Loucy (cell line): ENCODE results near the gene CD74.

Experiments
- H2AFZ ChIP-seq: fragments of 200-600 bp; sonication (generic); 2 replicates; pipeline ENCODE4 v1.6.0; 2016; ENCODE audit warnings: antibody characterized with exemption, mild to moderate bottlenecking, low read length, moderate library complexity
- H3F3A ChIP-seq: fragments of 200-600 bp; 2 replicates; pipeline ENCODE4 v1.6.0; 2016; ENCODE audit warnings: antibody characterized with exemption, low read depth, mild to moderate bottlenecking
- H3K27me3 ChIP-seq: fragments of 200-600 bp; sonication (generic); 2 replicates; pipeline ENCODE4 v1.6.1; 2014; ENCODE audit warnings: low read length, mild to moderate bottlenecking; ENCODE audit not compliant: insufficient read depth, poor library complexity, severe bottlenecking
- H3K36me3 ChIP-seq: fragments of 200-600 bp; sonication (generic); 2 replicates; pipeline ENCODE4 v1.6.1; 2016; ENCODE audit warnings: low read length; ENCODE audit not compliant: insufficient read depth
- H3K4me1 ChIP-seq: fragments of 200-600 bp; sonication (generic); 2 replicates; pipeline ENCODE4 v1.5.1; 2014; ENCODE audit warnings: low read length, mild to moderate bottlenecking; ENCODE audit not compliant: insufficient read depth, poor library complexity, severe bottlenecking
- H3K4me2 ChIP-seq: fragments of 200-600 bp; sonication (generic); 2 replicates; pipeline ENCODE4 v1.6.0; 2014; ENCODE audit warnings: antibody characterized with exemption, low read length, low read depth, mild to moderate bottlenecking; ENCODE audit not compliant: poor library complexity, severe bottlenecking
- H3K4me3 ChIP-seq: fragments of 200-600 bp; sonication (generic); 2 replicates; pipeline ENCODE4 v1.5.1; 2014; ENCODE audit warnings: low read length, mild to moderate bottlenecking, mixed read lengths; ENCODE audit not compliant: poor library complexity, severe bottlenecking
- H3K79me2 ChIP-seq: fragments of 200-600 bp; sonication (generic); 2 replicates; pipeline ENCODE4 v1.6.1; 2014; ENCODE audit warnings: low read length; ENCODE audit not compliant: insufficient read depth
- H3K9ac ChIP-seq: fragments of 200-600 bp; sonication (generic); 2 replicates; pipeline ENCODE4 v1.6.0; 2014; ENCODE audit warnings: mild to moderate bottlenecking, low read depth, low read length, moderate library complexity; ENCODE audit not compliant: poor library complexity, severe bottlenecking
- H3K9me2 ChIP-seq: fragments of 200-600 bp; sonication (generic); replicated peaks from 2 replicates; pipeline ENCODE4 v1.6.1; 2016; ENCODE audit warnings: low read depth, low read length, mixed read lengths
- H3K9me3 ChIP-seq: fragments of 200-600 bp; sonication (generic); 2 replicates; pipeline ENCODE4 v1.6.1; 2014; ENCODE audit warnings: mild to moderate bottlenecking, antibody characterized with exemption, low read length, low read depth; ENCODE audit not compliant: insufficient read depth
- H4K20me1 ChIP-seq: fragments of 200-600 bp; sonication (generic); 2 replicates; pipeline ENCODE4 v1.6.0; 2014; ENCODE audit warnings: antibody characterized with exemption, low read length, mild to moderate bottlenecking; ENCODE audit not compliant: insufficient read depth, poor library complexity, severe bottlenecking
- EZH2phosphoT487 ChIP-seq: fragments of 200-600 bp; IDR thresholded peaks from 2 replicates; pipeline ENCODE4 v1.6.1; 2018; ENCODE audit warnings: antibody characterized with exemption, mild to moderate bottlenecking, moderate library complexity, borderline replicate concordance
- TF ChIP-seq, protein P1 (sequence below): fragments of 200-600 bp; sonication (generic); conservative IDR thresholded peaks from 2 replicates; pipeline ENCODE4 v1.5.1; 2014; ENCODE audit warnings: mild to moderate bottlenecking, antibody characterized with exemption, low read length

The CD74 gene

GRCh38 chr5:150447188-150447587 lies 34.5 kb upstream of the CD74 start:
- TF ChIP-seq EZH2phosphoT487, result no peak
- TF ChIP-seq, protein P1, sequence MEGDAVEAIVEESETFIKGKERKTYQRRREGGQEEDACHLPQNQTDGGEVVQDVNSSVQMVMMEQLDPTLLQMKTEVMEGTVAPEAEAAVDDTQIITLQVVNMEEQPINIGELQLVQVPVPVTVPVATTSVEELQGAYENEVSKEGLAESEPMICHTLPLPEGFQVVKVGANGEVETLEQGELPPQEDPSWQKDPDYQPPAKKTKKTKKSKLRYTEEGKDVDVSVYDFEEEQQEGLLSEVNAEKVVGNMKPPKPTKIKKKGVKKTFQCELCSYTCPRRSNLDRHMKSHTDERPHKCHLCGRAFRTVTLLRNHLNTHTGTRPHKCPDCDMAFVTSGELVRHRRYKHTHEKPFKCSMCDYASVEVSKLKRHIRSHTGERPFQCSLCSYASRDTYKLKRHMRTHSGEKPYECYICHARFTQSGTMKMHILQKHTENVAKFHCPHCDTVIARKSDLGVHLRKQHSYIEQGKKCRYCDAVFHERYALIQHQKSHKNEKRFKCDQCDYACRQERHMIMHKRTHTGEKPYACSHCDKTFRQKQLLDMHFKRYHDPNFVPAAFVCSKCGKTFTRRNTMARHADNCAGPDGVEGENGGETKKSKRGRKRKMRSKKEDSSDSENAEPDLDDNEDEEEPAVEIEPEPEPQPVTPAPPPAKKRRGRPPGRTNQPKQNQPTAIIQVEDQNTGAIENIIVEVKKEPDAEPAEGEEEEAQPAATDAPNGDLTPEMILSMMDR, result no peak
- peak overlapping the region; percentile 86 for H3K4me2 ChIP-seq
- peaks cover 10% of the 10 kb centered on the region for H3K27me3 ChIP-seq
- H3K79me2 ChIP-seq, result peaks cover 62% of the 10 kb centered on the region
- H3K9me2 ChIP-seq, result no peaks in the 10 kb centered on the region
- H4K20me1 ChIP-seq, result peaks cover 57% of the 10 kb centered on the region
- peak overlapping the region; percentile 98 for H3K9ac ChIP-seq
- peak overlapping the region; percentile 86 for H3K4me3 ChIP-seq
- H3K9me3 ChIP-seq, result no peaks in the 10 kb centered on the region
- H2AFZ ChIP-seq, result no peak overlapping the region
- H3F3A ChIP-seq, result no peaks in the 10 kb centered on the region
- peaks cover 49% of the 10 kb centered on the region for H3K36me3 ChIP-seq
- peaks cover 23% of the 10 kb centered on the region for H3K4me1 ChIP-seq

DNA sequence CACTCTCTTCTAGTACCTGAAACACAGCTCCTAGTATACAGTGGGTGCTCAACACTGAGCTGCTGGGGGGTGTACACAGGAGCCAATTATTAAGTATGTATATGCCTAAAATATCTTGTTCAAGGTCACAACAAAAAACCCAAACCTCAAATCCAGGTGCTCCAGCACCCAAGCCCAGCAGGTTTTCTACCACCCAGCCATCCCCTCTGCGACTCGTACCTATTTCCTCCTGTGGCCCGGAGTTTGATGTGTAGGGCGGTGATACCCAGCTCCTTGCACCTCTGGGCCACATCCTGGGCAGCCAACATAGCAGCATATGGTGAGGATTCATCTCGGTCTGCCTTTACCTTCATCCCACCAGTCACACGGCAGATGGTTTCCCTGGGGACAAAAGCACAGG lies 33.9 kb upstream of the CD74 start:
- Histone ChIP-seq H3K79me2 (peaks cover 62% of the 10 kb centered on the region), H3K9me2 (no peaks in the 10 kb centered on the region), H3K4me2 (peak overlapping the region; percentile 86), H3K27me3 (peaks cover 10% of the 10 kb centered on the region), H3F3A (no peaks in the 10 kb centered on the region), H3K36me3 (peaks cover 49% of the 10 kb centered on the region), H3K4me1 (peaks cover 23% of the 10 kb centered on the region), H3K4me3 (peak overlapping the region; percentile 86), H4K20me1 (peaks cover 57% of the 10 kb centered on the region), H3K9me3 (no peaks in the 10 kb centered on the region), H3K9ac (peak overlapping the region; percentile 98), H2AFZ (no peak overlapping the region)
- no peak for TF ChIP-seq EZH2phosphoT487
- TF ChIP-seq, protein P1, result no peak

GRCh38 chr5:150446088-150446487 lies 33.4 kb upstream of the CD74 start:
- Histone ChIP-seq H3F3A (no peaks in the 10 kb centered on the region), H4K20me1 (peaks cover 57% of the 10 kb centered on the region), H3K4me1 (peaks cover 23% of the 10 kb centered on the region), H3K9me2 (no peaks in the 10 kb centered on the region), H3K79me2 (peaks cover 62% of the 10 kb centered on the region), H3K9ac (peak overlapping the region; percentile 98), H3K9me3 (no peaks in the 10 kb centered on the region), H3K4me2 (peak overlapping the region; percentile 86), H2AFZ (no peak overlapping the region), H3K27me3 (peaks cover 10% of the 10 kb centered on the region), H3K4me3 (peak overlapping the region; percentile 86), H3K36me3 (peaks cover 49% of the 10 kb centered on the region)
- TF ChIP-seq EZH2phosphoT487, result no peak
- TF ChIP-seq, protein P1, result no peak
